Thyroid gland (tissue), 4 donors: Measurements from ENCODE around the gene MYO10. TPM values are rescaled to one million over a fixed set of nuclear protein-coding genes. Genes with fewer than 3 reads are reported as not detected.

Experiments
- DNase-seq, 2 donors: peaks; one replicate each; pipeline ENCODE4 v3.0.0-alpha.2; 2019
- H3K27ac ChIP-seq, 3 donors: fragments of 200-600 bp; sonication (generic); 1 replicate in 2 of 3; 2 replicates in 1 of 3; pipeline ENCODE4 v1.5.1; 2016 to 2019; ENCODE audit warnings: mild to moderate bottlenecking in 1 of 3, moderate library complexity in 1 of 3
- H3K27me3 ChIP-seq: fragments of 200-600 bp; sonication (generic); one replicate; pipeline ENCODE4 v1.5.1; 2019
- H3K36me3 ChIP-seq, 2 donors: fragments of 200-600 bp; sonication (generic); one replicate each; pipeline ENCODE4 v1.5.1; 2016 to 2019
- H3K4me1 ChIP-seq, 2 donors: fragments of 200-600 bp; sonication (generic); one replicate each; pipeline ENCODE4 v1.5.1; 2017 to 2019
- H3K4me3 ChIP-seq, 3 donors: fragments of 200-600 bp; sonication (generic); replicated peaks in 1 of 3; 1 replicate in 2 of 3; 2 replicates in 1 of 3; pipeline ENCODE4 v1.5.1; 2016; ENCODE audit warnings: mild to moderate bottlenecking in 1 of 3
- H3K9me3 ChIP-seq: fragments of 200-600 bp; sonication (generic); one replicate; pipeline ENCODE4 v1.5.1; 2017
- CTCF ChIP-seq, 6 experiments: fragments of 200-600 bp in 3 of 6; fragments of 450-650 bp in 3 of 6; sonication (generic) in 3 of 6; IDR thresholded peaks; one replicate each; pipeline ENCODE4 v1.5.1; 2016 to 2019; ENCODE audit warnings: antibody characterized with exemption in 6 of 6, mild to moderate bottlenecking in 2 of 6, inconsistent platforms in 1 of 6, moderate library complexity in 1 of 6
- POLR2A ChIP-seq, 2 donors: fragments of 450-650 bp; IDR thresholded peaks; one replicate each; pipeline ENCODE4 v1.6.1; 2017; ENCODE audit warnings: antibody characterized with exemption in 2 of 2, mild to moderate bottlenecking in 2 of 2, moderate library complexity in 1 of 2
- WGBS, 2 donors: methylation state at CpG; one replicate each; pipeline ENCODE4 v1.1.5; 2017; 5-methylcytosine and 5-hydroxymethylcytosine counted together
- intact Hi-C: fragments of 100-400 bp; cut with DNase I; formaldehyde crosslinking; loops from one replicate; pipeline ENCODE4 v1.15.1; 2023
- total RNA-seq, 4 donors: library from RNA; depleted of rRNA; stranded (reverse); fragments of >200 nt; gene quantifications; one replicate each; pipeline ENCODE4 v1.2.3, GENCODE V29; 2016

The MYO10 gene
- total RNA-seq, 4 donors from 2014 or later, result 49.2 to 89.6 (median 71.0) TPM

GRCh38 chr5:16906255-16906654, 29.8 kb downstream of the MYO10 start:
- H3K4me3 ChIP-seq, result no peak overlapping the region
- intact Hi-C loops, result no loop called here
- H3K27ac ChIP-seq, result no peak overlapping the region
- peaks cover 18 to 40% of the 10 kb centered on the region in 2 donors for H3K4me1 ChIP-seq
- TF ChIP-seq POLR2A (IDR thresholded peaks at IDR 0.05) (no peak), CTCF (IDR thresholded peaks at IDR 0.05) (no peak)
- no peaks in the 10 kb centered on the region for H3K36me3 ChIP-seq
- H3K27me3 ChIP-seq, result no peaks in the 10 kb centered on the region
- no peak for DNase-seq
- no peaks in the 10 kb centered on the region for H3K9me3 ChIP-seq
- WGBS, 2 donors, result 72 to 78% methylated on average over 4 of the region's 4 CpGs

GRCh38 chr5:16903480-16904300, 32.4 kb downstream of the MYO10 start:
- Histone ChIP-seq H3K27ac (no peak overlapping the region), H3K36me3 (no peaks in the 10 kb centered on the region), H3K9me3 (no peaks in the 10 kb centered on the region), H3K4me3 (no peak overlapping the region), H3K4me1 (peaks cover 15 to 32% of the 10 kb centered on the region in 2 donors), H3K27me3 (no peaks in the 10 kb centered on the region)
- WGBS, 2 donors, result 94 to 97% methylated on average over 7 of the region's 7 CpGs
- TF ChIP-seq POLR2A (IDR thresholded peaks at IDR 0.05) (no peak), CTCF (IDR thresholded peaks at IDR 0.05) (no peak)
- DNase-seq, result no peak
- intact Hi-C loops, result no loop called here

GRCh38 chr5:16902846-16903245, 33.2 kb downstream of the MYO10 start:
- no peak for DNase-seq
- peaks cover 20 to 36% of the 10 kb centered on the region in 2 donors for H3K4me1 ChIP-seq
- 83 to 89% methylated on average over 7 to 9 of the region's 9 CpGs for WGBS, 2 donors
- no peak for TF ChIP-seq POLR2A (IDR thresholded peaks at IDR 0.05)
- TF ChIP-seq CTCF (IDR thresholded peaks at IDR 0.05), result no peak
- no peaks in the 10 kb centered on the region for H3K27me3 ChIP-seq
- H3K4me3 ChIP-seq, result no peak overlapping the region
- H3K9me3 ChIP-seq, result no peaks in the 10 kb centered on the region
- no peaks in the 10 kb centered on the region for H3K36me3 ChIP-seq
- intact Hi-C loops, result no loop called here
- H3K27ac ChIP-seq, result no peak overlapping the region

GRCh38 chr5:16901021-16901644, 35.0 kb downstream of the MYO10 start:
- H3K27ac ChIP-seq, result no peak overlapping the region
- WGBS, 2 donors, result 80 to 81% methylated on average over 13 of the region's 13 CpGs
- DNase-seq, result no peak
- intact Hi-C loops, result no loop called here
- no peak overlapping the region for H3K4me3 ChIP-seq
- no peak for TF ChIP-seq POLR2A (IDR thresholded peaks at IDR 0.05)
- no peak for TF ChIP-seq CTCF (IDR thresholded peaks at IDR 0.05)
- H3K9me3 ChIP-seq, result no peaks in the 10 kb centered on the region
- no peaks in the 10 kb centered on the region for H3K27me3 ChIP-seq
- H3K4me1 ChIP-seq, result peaks cover 33 to 42% of the 10 kb centered on the region in 2 donors
- H3K36me3 ChIP-seq, result no peaks in the 10 kb centered on the region

- peaks cover 42% of the 10 kb centered on the region in 2 donors for H3K4me1 ChIP-seq
- DNase-seq, result no peak
- whole genome bisulfite sequencing, 2 donors, result 93 to 94% methylated on average over 12 of the region's 12 CpGs
- no peaks in the 10 kb centered on the region for H3K36me3 ChIP-seq
- no peaks in the 10 kb centered on the region for H3K27me3 ChIP-seq
- no peak overlapping the region for H3K27ac ChIP-seq
- TF ChIP-seq CTCF (IDR thresholded peaks at IDR 0.05) (no peak), POLR2A (IDR thresholded peaks at IDR 0.05) (no peak)
- no peaks in the 10 kb centered on the region for H3K9me3 ChIP-seq
- intact Hi-C loops, result no loop called here
- H3K4me3 ChIP-seq, result no peak overlapping the region
Observed at GRCh38 chr5:16899171-16899570, 36.9 kb downstream of the MYO10 start.
